ENCODE results near the gene IL17RA. TPM values are rescaled to one million over a fixed set of nuclear protein-coding genes. Genes with fewer than 3 reads are reported as not detected.
A peak's percentile ranks its signal among the peaks of the same experiment; 100 is the strongest.
"Not testable (repeated sequence)": the region's sequence is repeated elsewhere in the genome, so short reads cannot be mapped to it uniquely, and the experiment has no call there.

IL17RA gene
- polyA plus RNA-seq, 2 donors = 3.8 TPM

GRCh38 chr22:17145021-17145680, 60.4 kb downstream of the IL17RA start:
- H3K4me1 ChIP-seq (ENCODE audit: control insufficient read depth in 2 of 2, insufficient read depth in 2 of 2, low read length in 1 of 2) = no peaks in the 10 kb centered on the region
- H3K27me3 ChIP-seq (ENCODE audit: control insufficient read depth in 1 of 2, insufficient read depth in 2 of 2, low read length in 2 of 2) = no peaks in the 10 kb centered on the region
- H3K9me3 ChIP-seq (ENCODE audit: control insufficient read depth in 2 of 2, insufficient read depth in 1 of 2, low read depth in 1 of 2, low read length in 1 of 2) = no peaks in the 10 kb centered on the region
- no peak overlapping the region for H3K27ac ChIP-seq (ENCODE audit: low read depth in 2 of 2, low read length in 1 of 2)
- H3K4me3 ChIP-seq (ENCODE audit: low read depth in 1 of 2, low read length in 2 of 2) = no peak overlapping the region
- WGBS, 2 donors = 88 to 95% methylated on average over 8 of the region's 8 CpGs
- H3K36me3 ChIP-seq (ENCODE audit: control insufficient read depth in 2 of 2, insufficient read depth in 2 of 2, low read length in 1 of 2) = peaks cover 8 to 46% of the 10 kb centered on the region in 2 donors

DNA sequence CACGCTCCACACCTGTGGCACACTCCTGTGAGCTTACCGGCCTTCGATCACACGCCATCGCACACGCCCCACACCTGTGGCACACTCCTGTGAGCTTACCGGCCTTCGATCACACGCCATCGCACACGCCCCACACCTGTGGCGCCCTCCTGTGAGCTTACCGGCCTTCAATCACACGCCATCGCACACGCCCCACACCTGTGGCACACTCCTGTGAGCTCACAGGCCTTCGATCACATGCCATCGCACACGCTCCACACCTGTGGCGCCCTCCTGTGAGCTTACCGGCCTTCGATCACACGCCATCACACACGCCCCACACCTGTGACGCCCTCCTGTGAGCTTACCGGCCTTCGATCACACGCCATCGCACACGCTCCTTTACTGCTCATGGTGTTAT, 62.7 kb downstream of the IL17RA start:
- H3K9me3 ChIP-seq (ENCODE audit: control insufficient read depth in 2 of 2, insufficient read depth in 1 of 2, low read depth in 1 of 2, low read length in 1 of 2); H3K27me3 ChIP-seq (ENCODE audit: control insufficient read depth in 1 of 2, insufficient read depth in 2 of 2, low read length in 2 of 2); H3K4me3 ChIP-seq (ENCODE audit: low read depth in 1 of 2, low read length in 2 of 2); H3K4me1 ChIP-seq (ENCODE audit: control insufficient read depth in 2 of 2, insufficient read depth in 2 of 2, low read length in 1 of 2); H3K27ac ChIP-seq (ENCODE audit: low read depth in 2 of 2, low read length in 1 of 2): not testable (repeated sequence)
- H3K36me3 ChIP-seq (ENCODE audit: control insufficient read depth in 2 of 2, insufficient read depth in 2 of 2, low read length in 1 of 2) = peaks cover 6 to 31% of the 10 kb centered on the region in 2 donors
- 98% methylated on average over 30 of the region's 30 CpGs for WGBS, 2 donors

- Histone ChIP-seq H3K27me3 (ENCODE audit: control insufficient read depth in 1 of 2, insufficient read depth in 2 of 2, low read length in 2 of 2) (no peaks in the 10 kb centered on the region), H3K4me3 (ENCODE audit: low read depth in 1 of 2, low read length in 2 of 2) (no peak overlapping the region), H3K9me3 (ENCODE audit: control insufficient read depth in 2 of 2, insufficient read depth in 1 of 2, low read depth in 1 of 2, low read length in 1 of 2) (no peaks in the 10 kb centered on the region), H3K36me3 (ENCODE audit: control insufficient read depth in 2 of 2, insufficient read depth in 2 of 2, low read length in 1 of 2) (peaks cover 0 to 17% of the 10 kb centered on the region in 2 donors), H3K4me1 (ENCODE audit: control insufficient read depth in 2 of 2, insufficient read depth in 2 of 2, low read length in 1 of 2) (no peaks in the 10 kb centered on the region), H3K27ac (ENCODE audit: low read depth in 2 of 2, low read length in 1 of 2) (peak overlapping the region; percentile 20 to 84)
- WGBS, 2 donors = 80 to 86% methylated on average over 9 of the region's 9 CpGs
Measured at GRCh38 chr22:17149076-17149815, 64.4 kb downstream of the IL17RA start.

DNA sequence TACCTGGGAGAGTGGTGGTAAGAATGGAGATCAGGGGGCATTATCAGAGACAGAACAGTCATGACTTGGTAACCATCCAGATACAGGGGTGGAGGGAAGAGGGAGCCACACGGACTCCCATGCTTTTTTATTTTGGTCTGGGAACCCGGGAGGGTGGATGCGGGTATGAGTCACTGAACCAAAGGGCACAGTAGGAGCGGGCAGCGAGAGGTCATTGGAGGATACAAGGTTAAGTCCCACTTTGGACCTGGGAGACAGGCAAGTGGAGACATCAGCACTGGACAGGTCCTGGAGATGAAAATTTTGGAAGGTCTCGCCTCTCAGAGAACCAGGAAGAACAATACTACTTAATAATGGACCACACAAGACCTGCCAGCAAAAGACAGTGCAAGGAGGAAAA, 67.5 kb downstream of the IL17RA start:
- H3K27ac ChIP-seq (ENCODE audit: low read depth in 2 of 2, low read length in 1 of 2) = peak overlapping the region in 1 of 2 donors; percentile 44
- H3K4me3 ChIP-seq (ENCODE audit: low read depth in 1 of 2, low read length in 2 of 2) = no peak overlapping the region
- WGBS, 2 donors = 68 to 81% methylated on average over 6 of the region's 6 CpGs
- no peaks in the 10 kb centered on the region for H3K27me3 ChIP-seq (ENCODE audit: control insufficient read depth in 1 of 2, insufficient read depth in 2 of 2, low read length in 2 of 2)
- H3K4me1 ChIP-seq (ENCODE audit: control insufficient read depth in 2 of 2, insufficient read depth in 2 of 2, low read length in 1 of 2) = no peaks in the 10 kb centered on the region
- H3K9me3 ChIP-seq (ENCODE audit: control insufficient read depth in 2 of 2, insufficient read depth in 1 of 2, low read depth in 1 of 2, low read length in 1 of 2) = no peaks in the 10 kb centered on the region
- peaks cover 0 to 8% of the 10 kb centered on the region in 2 donors for H3K36me3 ChIP-seq (ENCODE audit: control insufficient read depth in 2 of 2, insufficient read depth in 2 of 2, low read length in 1 of 2)

DNA sequence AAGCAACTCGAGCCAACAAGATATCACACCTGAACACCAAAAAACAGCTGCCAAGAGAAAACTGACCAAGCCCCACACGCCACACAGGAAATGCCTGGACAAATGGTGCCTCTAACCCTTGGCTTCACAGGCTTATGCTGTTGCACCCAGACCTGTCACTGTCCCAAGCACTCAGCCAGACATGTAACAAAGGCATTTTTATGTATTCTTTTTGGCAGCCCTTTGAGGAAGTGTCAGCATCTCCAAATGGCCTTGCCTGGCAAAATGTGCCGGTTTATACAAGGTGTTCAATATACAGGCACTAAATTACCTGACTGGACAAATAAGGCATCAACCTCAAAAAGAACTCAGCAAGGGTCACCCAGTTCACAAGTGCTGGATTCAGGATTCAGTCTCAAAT, 68.2 kb downstream of the IL17RA start:
- Histone ChIP-seq H3K4me1 (ENCODE audit: control insufficient read depth in 2 of 2, insufficient read depth in 2 of 2, low read length in 1 of 2) (no peaks in the 10 kb centered on the region), H3K27ac (ENCODE audit: low read depth in 2 of 2, low read length in 1 of 2) (peak overlapping the region; percentile 35 to 59), H3K9me3 (ENCODE audit: control insufficient read depth in 2 of 2, insufficient read depth in 1 of 2, low read depth in 1 of 2, low read length in 1 of 2) (no peaks in the 10 kb centered on the region), H3K36me3 (ENCODE audit: control insufficient read depth in 2 of 2, insufficient read depth in 2 of 2, low read length in 1 of 2) (peaks cover 0 to 2% of the 10 kb centered on the region in 2 donors), H3K27me3 (ENCODE audit: control insufficient read depth in 1 of 2, insufficient read depth in 2 of 2, low read length in 2 of 2) (no peaks in the 10 kb centered on the region), H3K4me3 (ENCODE audit: low read depth in 1 of 2, low read length in 2 of 2) (no peak overlapping the region)
- WGBS, 2 donors = 42 to 60% methylated on average over 3 of the region's 3 CpGs

DNA sequence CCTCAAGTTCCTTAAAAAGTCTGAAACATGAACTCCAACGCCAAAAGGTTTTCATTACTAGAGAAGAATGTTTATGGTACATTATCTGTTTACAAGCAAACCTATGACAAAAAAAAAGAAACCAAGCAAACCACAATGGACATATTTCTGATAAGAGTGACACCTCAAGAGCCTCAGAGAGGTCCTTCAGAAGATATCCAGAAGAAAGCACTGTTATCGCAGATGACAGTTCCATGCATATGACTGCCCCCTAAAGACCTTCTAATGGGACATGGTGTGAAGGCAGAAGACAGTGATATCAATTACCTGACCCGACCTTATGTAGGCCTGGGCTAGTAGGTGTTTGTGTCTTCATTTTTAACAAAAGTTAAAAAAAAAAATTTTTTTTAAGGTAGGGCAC, 71.1 kb downstream of the IL17RA start:
- H3K9me3 ChIP-seq (ENCODE audit: control insufficient read depth in 2 of 2, insufficient read depth in 1 of 2, low read depth in 1 of 2, low read length in 1 of 2) = no peaks in the 10 kb centered on the region
- H3K27ac ChIP-seq (ENCODE audit: low read depth in 2 of 2, low read length in 1 of 2) = no peak overlapping the region
- no peaks in the 10 kb centered on the region for H3K27me3 ChIP-seq (ENCODE audit: control insufficient read depth in 1 of 2, insufficient read depth in 2 of 2, low read length in 2 of 2)
- 83% methylated on average over 3 of the region's 3 CpGs for WGBS, 2 donors
- no peak overlapping the region for H3K4me3 ChIP-seq (ENCODE audit: low read depth in 1 of 2, low read length in 2 of 2)
- H3K4me1 ChIP-seq (ENCODE audit: control insufficient read depth in 2 of 2, insufficient read depth in 2 of 2, low read length in 1 of 2) = peaks cover 0 to 7% of the 10 kb centered on the region in 2 donors
- no peaks in the 10 kb centered on the region for H3K36me3 ChIP-seq (ENCODE audit: control insufficient read depth in 2 of 2, insufficient read depth in 2 of 2, low read length in 1 of 2)

DNA sequence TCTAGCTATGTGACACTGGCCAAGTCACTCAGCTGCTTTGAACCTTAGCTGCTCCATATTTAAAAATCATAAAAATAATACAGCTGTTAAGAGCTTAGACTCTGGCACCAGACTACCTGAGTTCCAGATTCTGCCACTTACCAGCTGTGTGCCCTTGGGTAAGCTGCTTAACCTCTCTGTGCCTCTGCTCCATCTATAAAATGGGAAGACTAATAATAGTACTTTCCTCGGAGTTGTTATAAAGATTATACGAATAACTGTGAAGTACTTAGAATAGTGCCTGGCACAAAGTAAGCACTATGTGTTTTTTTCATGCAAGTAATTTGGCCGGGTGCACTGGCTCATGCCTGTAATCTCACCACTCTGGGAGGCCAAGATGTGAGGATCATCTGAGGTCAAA, 72.9 kb downstream of the IL17RA start:
- no peaks in the 10 kb centered on the region for H3K9me3 ChIP-seq (ENCODE audit: control insufficient read depth in 2 of 2, insufficient read depth in 1 of 2, low read depth in 1 of 2, low read length in 1 of 2)
- H3K27ac ChIP-seq (ENCODE audit: low read depth in 2 of 2, low read length in 1 of 2) = no peak overlapping the region

GRCh38 chr22:17158176-17158567, 73.4 kb downstream of the IL17RA start:
- H3K9me3 ChIP-seq (ENCODE audit: control insufficient read depth in 2 of 2, insufficient read depth in 1 of 2, low read depth in 1 of 2, low read length in 1 of 2) = no peaks in the 10 kb centered on the region
- no peaks in the 10 kb centered on the region for H3K27me3 ChIP-seq (ENCODE audit: control insufficient read depth in 1 of 2, insufficient read depth in 2 of 2, low read length in 2 of 2)
- no peaks in the 10 kb centered on the region for H3K36me3 ChIP-seq (ENCODE audit: control insufficient read depth in 2 of 2, insufficient read depth in 2 of 2, low read length in 1 of 2)
- 41 to 48% methylated on average over 17 of the region's 17 CpGs for WGBS, 2 donors
- H3K4me3 ChIP-seq (ENCODE audit: low read depth in 1 of 2, low read length in 2 of 2) = peak overlapping the region; percentile 71 to 82
- peak overlapping the region; percentile 95 to 96 for H3K27ac ChIP-seq (ENCODE audit: low read depth in 2 of 2, low read length in 1 of 2)
- H3K4me1 ChIP-seq (ENCODE audit: control insufficient read depth in 2 of 2, insufficient read depth in 2 of 2, low read length in 1 of 2) = peaks cover 0 to 7% of the 10 kb centered on the region in 2 donors

More for the DNA sequence above, 72.9 kb downstream of the IL17RA start:
- Histone ChIP-seq H3K4me3 (ENCODE audit: low read depth in 1 of 2, low read length in 2 of 2) (peak overlapping the region in 1 of 2 donors; percentile 71), H3K4me1 (ENCODE audit: control insufficient read depth in 2 of 2, insufficient read depth in 2 of 2, low read length in 1 of 2) (peaks cover 0 to 7% of the 10 kb centered on the region in 2 donors), H3K36me3 (ENCODE audit: control insufficient read depth in 2 of 2, insufficient read depth in 2 of 2, low read length in 1 of 2) (no peaks in the 10 kb centered on the region), H3K27me3 (ENCODE audit: control insufficient read depth in 1 of 2, insufficient read depth in 2 of 2, low read length in 2 of 2) (no peaks in the 10 kb centered on the region)
- WGBS, 2 donors = 77 to 86% methylated on average over 3 of the region's 3 CpGs

DNA sequence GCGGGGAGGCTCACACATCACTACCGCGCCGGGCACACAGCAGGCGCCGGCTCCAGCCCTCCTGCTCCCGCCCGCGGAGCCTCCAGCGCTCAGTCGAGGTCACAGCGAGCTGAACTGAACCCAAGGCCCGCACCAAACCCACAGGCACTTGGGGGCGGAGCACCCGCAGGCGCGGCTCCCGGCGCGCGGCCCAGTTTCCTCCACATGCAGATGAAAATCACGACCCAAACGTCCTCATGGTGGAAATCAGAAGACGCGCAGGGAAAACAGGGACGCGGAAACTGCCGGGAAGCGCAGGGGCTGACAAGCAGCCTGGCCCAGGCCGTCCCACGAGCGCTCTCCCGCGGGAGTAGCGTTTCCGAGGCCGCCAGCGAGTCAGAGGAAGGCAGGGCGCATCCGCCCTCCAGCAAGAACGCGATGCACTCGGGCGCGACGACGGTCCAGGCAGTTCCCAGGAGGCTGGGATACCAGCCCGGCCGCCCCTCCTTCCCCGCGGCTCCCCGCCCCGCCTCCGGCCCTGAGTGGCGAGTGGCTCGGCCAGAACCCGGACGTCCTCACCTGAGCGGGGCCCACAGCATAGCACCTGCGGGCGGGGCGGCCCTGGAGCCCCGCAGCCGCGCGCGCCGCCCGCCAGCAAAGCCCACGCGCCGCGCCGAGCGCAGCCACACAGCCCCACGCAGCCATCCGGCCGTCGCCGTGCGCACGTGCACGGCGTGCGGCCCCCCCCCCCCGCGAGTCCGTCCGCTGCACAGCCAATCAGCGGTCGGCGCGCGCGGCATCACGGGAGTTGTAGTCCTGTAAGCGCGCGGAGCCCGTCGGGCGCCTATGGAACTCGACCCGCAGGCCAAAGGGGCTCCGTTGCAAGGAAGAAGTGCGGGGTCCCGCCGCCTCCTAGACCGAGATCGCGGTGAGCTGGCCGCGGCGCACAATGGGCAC, 74.0 kb downstream of the IL17RA start, which contains the start of gene HDHD5:
TSS of gene HDHD5 (minus strand) at position 710 of the 936 bp plus-strand sequence. CDS start at position 684, 26 bp downstream.
- Histone ChIP-seq H3K27me3 (ENCODE audit: control insufficient read depth in 1 of 2, insufficient read depth in 2 of 2, low read length in 2 of 2) (no peaks in the 10 kb centered on the region), H3K9me3 (ENCODE audit: control insufficient read depth in 2 of 2, insufficient read depth in 1 of 2, low read depth in 1 of 2, low read length in 1 of 2) (no peaks in the 10 kb centered on the region), H3K4me1 (ENCODE audit: control insufficient read depth in 2 of 2, insufficient read depth in 2 of 2, low read length in 1 of 2) (peaks cover 0 to 7% of the 10 kb centered on the region in 2 donors), H3K27ac (ENCODE audit: low read depth in 2 of 2, low read length in 1 of 2) (peak within 1 kb of the TSS; percentile 95 to 96), H3K36me3 (ENCODE audit: control insufficient read depth in 2 of 2, insufficient read depth in 2 of 2, low read length in 1 of 2) (no peaks in the 10 kb centered on the region), H3K4me3 (ENCODE audit: low read depth in 1 of 2, low read length in 2 of 2) (peak within 1 kb of the TSS; percentile 71 to 82)
- 1% methylated on average over 88 to 114 of the region's 114 CpGs for WGBS, 2 donors
